Effector memory CD4-positive, alpha-beta T cell (primary cell): ENCODE data around the gene TCEAL2.
"Not testable (repeated sequence)": the region's sequence is repeated elsewhere in the genome, so short reads cannot be mapped to it uniquely, and the experiment has no call there.

ENCODE experiments used
- DNase-seq, 3 donors: peaks; one replicate each; pipeline ENCODE4 v3.0.0-alpha.2; 2020
- H3K27ac ChIP-seq: 2 replicates; pipeline ENCODE4 v1.7.0; 2013; ENCODE audit warnings: mild to moderate bottlenecking, low read length, moderate library complexity; ENCODE audit not compliant: insufficient read depth, poor library complexity, severe bottlenecking
- H3K27me3 ChIP-seq: replicated peaks from 2 replicates; pipeline ENCODE4 v1.7.0; 2013; ENCODE audit warnings: mild to moderate bottlenecking, low read length; ENCODE audit not compliant: insufficient read depth, control insufficient read depth, poor library complexity, severe bottlenecking
- H3K36me3 ChIP-seq: 2 replicates; pipeline ENCODE4 v1.7.0; 2013; ENCODE audit warnings: mild to moderate bottlenecking, low read length, moderate library complexity; ENCODE audit not compliant: control insufficient read depth, insufficient read depth
- H3K4me1 ChIP-seq: 2 replicates; pipeline ENCODE4 v1.7.0; 2013; ENCODE audit warnings: low read length, mild to moderate bottlenecking; ENCODE audit not compliant: control insufficient read depth, insufficient read depth, poor library complexity, severe bottlenecking
- H3K4me3 ChIP-seq: 2 replicates; pipeline ENCODE4 v1.7.0; 2013; ENCODE audit warnings: low read length, low read depth, mild to moderate bottlenecking; ENCODE audit not compliant: insufficient read depth, poor library complexity, severe bottlenecking
- H3K9me3 ChIP-seq: 2 replicates; pipeline ENCODE4 v1.7.0; 2013; ENCODE audit warnings: mild to moderate bottlenecking, low read length, moderate library complexity; ENCODE audit not compliant: control insufficient read depth

Gene TCEAL2

DNA sequence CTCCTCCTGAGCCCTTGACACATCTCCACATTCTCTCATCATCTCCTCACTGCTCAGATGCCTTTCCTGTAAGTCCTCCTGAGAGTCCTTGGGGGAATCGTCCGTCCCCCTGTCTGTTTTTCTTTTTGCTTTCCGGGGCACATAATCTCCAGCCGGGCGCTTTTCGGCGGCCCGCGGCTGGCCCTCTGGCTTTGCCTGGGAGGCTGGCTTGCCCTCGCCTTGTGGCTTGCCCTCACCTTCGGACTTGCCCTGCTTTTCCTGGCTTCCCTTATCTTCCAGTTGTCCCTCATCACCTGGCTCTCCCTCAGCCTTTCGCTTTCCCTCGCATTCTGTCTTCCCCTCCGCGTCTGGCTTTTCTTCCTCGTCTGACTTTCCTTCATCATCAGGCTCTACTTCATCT, 15.4 kb downstream of the TCEAL2 start:
- not testable (repeated sequence) for H3K4me1 ChIP-seq, H3K36me3 ChIP-seq, H3K9me3 ChIP-seq, H3K4me3 ChIP-seq, DNase-seq, H3K27ac ChIP-seq, H3K27me3 ChIP-seq

DNA sequence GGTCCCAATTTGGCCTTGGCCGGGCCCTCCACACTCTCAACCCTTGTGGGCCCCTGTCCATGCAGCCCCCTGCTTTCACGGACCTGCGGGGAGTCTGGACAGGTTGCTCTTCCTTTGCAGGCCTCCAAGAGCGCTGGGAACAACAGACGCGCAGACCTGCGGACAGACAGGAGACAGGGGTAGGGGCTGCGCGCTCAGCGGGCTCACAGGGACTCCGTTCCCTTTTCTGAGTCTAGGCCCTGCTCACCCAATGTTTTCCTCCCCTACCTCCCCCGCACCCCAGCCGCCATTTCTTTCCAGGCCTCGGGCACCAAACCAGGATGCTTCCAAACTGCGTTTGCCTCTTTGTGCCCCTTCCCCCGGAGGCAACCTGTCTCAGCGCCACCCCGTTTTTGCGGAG, 16.2 kb downstream of the TCEAL2 start:
- H3K27me3 ChIP-seq, DNase-seq, H3K36me3 ChIP-seq, H3K9me3 ChIP-seq, H3K27ac ChIP-seq, H3K4me3 ChIP-seq, H3K4me1 ChIP-seq: not testable (repeated sequence)

DNA sequence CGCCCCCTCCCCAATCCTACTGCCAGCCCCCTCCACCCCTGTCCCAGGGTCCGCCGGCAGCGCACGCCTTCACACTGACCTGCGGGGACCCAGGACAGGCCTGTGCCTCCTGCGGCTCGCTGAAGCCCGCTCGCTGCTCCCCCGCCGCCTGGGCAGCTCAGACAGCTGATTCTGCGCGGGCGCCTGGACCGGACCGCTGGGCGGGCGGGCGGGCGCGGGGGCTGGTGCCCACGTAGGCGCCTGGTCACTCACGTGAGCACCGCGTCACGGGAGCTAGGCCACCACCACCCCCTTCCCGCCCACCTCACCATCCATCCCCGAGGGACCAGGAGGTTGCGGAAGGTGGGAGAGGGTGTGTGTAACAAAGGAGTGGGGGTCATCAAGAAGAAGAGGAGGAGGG, 16.8 kb downstream of the TCEAL2 start, which contains the start of gene TCEAL6:
TCEAL6 (minus strand) TSS at position 208 of the 400 bp plus-strand sequence.
- not testable (repeated sequence) for H3K4me3 ChIP-seq, DNase-seq, H3K27me3 ChIP-seq, H3K4me1 ChIP-seq, H3K27ac ChIP-seq, H3K9me3 ChIP-seq, H3K36me3 ChIP-seq

DNA sequence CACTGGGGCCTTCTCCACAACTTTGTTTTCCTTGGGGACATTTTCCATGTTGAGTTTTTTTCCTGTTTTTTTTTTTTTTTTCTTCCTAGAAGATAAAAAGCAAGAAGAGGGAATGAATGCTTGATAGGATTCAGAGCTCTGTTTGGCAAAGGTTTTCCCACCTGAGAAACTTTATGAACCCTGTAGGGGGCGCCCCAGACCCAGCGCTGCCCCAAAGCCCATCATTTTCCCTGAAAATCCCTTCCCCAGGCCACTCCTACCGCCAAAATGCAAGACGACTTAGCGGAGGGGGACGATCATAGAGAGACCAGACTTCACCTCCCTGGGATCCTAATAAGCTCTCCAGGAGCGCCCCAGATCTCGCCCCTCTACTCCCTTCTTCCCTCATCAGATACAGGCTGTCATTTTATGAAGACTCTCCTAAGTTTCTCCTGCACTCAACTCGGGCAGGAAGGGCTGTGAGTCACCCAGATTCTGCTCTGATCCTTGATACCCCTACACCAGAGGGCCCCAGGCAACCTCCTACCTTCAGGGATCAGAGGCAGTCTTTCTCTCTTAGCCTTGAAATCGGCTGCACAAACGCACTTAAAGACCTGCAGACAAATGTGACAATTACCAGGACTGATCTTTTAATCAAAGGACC, 28.9 kb downstream of the TCEAL2 start:
- Histone ChIP-seq H3K36me3 (no peaks in the 10 kb centered on the region), H3K4me1 (no peaks in the 10 kb centered on the region), H3K9me3 (no peaks in the 10 kb centered on the region), H3K27ac (peak overlapping the region; percentile 71), H3K27me3 (no peaks in the 10 kb centered on the region), H3K4me3 (peak overlapping the region; percentile 62)
- peak in 1 of 3 donors; percentile 1 for DNase-seq

DNA sequence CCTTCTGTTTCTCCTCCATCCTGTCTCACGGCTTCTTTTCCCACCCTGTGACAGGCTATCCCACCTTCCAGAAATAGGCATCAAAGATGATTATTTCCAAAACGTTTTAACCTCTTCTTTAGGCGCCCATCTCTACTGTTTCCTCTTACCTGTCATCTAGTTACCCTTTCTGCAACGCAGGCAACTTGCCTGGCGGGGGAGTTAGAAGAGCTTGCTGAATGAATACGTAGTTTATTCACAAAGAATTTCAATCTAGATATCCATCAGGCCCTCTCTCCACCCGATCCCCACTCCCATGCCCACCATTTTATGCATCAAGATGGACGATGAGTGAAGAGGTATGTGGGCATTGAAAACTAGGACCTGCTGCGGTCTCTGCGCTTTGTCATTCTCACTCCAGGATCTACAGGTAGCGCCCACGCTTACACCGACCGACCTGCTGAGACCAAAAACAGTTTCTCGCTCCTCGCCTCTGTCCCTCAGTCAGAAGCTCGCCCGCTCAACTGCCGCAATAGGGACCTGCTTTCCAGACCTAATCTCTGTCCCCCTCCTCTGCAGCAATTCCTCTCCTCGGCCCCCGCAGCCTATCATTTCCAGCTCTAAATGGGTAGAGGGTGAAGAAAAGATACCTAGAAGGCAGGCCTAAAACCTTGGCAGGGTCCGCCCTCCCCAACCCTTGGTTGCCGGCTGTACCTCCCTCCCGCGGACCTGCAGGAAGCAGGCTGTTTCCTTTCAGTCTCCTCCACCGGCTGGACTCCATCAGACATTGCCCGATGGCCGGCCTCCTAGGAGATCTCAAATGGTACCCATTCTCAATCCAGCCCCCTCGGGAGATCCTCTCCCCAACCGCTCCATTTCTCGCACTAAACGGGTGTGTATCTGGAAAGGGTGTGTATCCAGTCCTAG, 29.7 kb downstream of the TCEAL2 start:
- no peaks in the 10 kb centered on the region for H3K4me1 ChIP-seq
- H3K27ac ChIP-seq = peak overlapping the region; percentile 71
- H3K4me3 ChIP-seq = peak overlapping the region; percentile 62
- no peaks in the 10 kb centered on the region for H3K9me3 ChIP-seq
- H3K27me3 ChIP-seq = no peaks in the 10 kb centered on the region
- DNase-seq = peak in 1 of 3 donors; percentile 5
- H3K36me3 ChIP-seq = no peaks in the 10 kb centered on the region

DNA sequence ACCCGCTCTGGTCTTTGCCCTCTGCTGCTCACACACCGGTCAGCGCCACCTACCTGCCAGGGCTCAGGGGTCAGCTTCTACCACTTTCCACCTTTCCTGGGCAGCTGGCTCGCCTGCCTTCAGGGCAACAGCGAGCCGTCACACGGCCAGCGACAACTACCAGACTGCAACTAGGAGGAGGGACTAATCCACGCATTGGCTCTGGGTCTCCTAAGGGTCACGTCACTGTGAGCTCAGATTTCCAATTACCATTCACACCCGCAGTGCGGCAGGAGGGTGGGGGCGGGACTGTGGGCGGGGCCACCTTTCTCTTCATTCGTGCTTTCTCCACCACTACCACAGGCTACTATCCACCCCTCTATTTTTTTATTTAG, 30.3 kb downstream of the TCEAL2 start, which contains the start of gene BEX5:
BEX5 (minus strand) TSS at position 172 of the 374 bp plus-strand sequence. CDS start 1,712 bp downstream, outside the sequence.
- Histone ChIP-seq H3K27ac (peak within 1 kb of the TSS; percentile 71), H3K4me1 (no peaks in the 10 kb centered on the region), H3K36me3 (no peaks in the 10 kb centered on the region), H3K4me3 (peak within 1 kb of the TSS; percentile 62), H3K9me3 (no peaks in the 10 kb centered on the region), H3K27me3 (no peaks in the 10 kb centered on the region)
- peak; percentile 41 to 56 (median 50) for DNase-seq
